SK-N-SH (cell line): ENCODE data around the gene DENND1C.

ENCODE experiments used
- CHD2 ChIP-seq: fragments of 150-350 bp; IDR thresholded peaks from 2 replicates; pipeline ENCODE4 v1.6.1; 2018; ENCODE audit warnings: low read length; ENCODE audit not compliant: partially characterized antibody
- CTCF ChIP-seq: fragments of 200-600 bp; sonication (generic); IDR thresholded peaks from 2 replicates; pipeline ENCODE4 v1.6.1; 2017; ENCODE audit warnings: antibody characterized with exemption, mild to moderate bottlenecking, moderate library complexity
- ELF1 ChIP-seq: IDR thresholded peaks from 2 replicates; pipeline ENCODE4 v1.4.0; 2012
- GATA2 ChIP-seq: sonication (generic); formaldehyde crosslinking; IDR thresholded peaks from 2 replicates; pipeline ENCODE4 v1.5.0; 2020; ENCODE audit warnings: mild to moderate bottlenecking, missing genetic modification reagents
- JUND ChIP-seq: IDR thresholded peaks from 2 replicates; pipeline ENCODE4 v1.4.0; 2012
- MAX ChIP-seq: IDR thresholded peaks from 2 replicates; pipeline ENCODE4 v1.4.0; 2012; ENCODE audit warnings: low read depth

DNA sequence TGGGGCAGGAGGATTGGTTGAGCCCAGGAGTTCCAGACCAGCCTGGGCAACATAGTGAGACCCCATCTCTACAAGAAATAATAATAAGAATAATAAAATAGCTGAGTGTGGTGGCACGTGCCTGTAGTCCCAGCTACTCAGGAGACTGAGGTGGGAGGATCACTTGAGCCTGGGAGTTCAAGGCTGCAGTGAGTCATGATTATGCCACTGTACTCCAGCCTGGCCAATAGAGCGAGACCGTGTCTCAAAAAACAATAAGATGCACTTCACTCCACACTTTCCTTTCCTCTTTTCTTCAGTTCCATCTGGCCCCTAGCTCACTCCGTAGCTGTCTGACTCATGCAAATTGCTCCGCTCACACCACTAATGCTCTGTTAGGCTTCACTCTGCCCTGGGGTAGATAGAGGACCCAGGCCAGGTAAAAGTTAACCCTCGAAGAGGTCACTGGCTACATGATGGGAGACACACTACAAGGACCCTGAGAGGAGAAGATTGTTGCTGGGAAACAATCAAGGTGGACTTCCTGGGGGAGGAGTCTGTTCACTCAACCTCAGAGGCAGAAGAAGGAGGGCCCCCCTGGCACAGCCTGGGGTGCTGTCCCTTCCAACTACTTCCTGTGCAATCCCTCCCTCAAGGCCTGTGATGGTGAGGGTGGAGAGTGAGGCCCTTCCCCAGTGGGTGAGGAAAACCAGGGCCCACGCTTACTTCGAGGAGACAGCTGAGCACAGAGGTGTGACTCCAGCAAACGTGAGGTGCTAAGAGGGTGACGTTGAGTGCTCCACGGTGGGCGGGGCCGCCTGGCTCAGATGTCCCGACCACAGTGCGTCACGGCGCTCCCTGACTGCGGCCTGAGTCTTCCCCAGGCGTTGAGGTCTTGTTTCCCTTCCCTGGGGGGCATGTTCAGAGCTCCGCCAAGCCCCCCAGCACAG lies 40.4 kb upstream of the DENND1C start:
- TF ChIP-seq CHD2 (no peak), JUND (no peak), CTCF (no peak), ELF1 (no peak), GATA2 (CRISPR knock-in tag) (no peak), MAX (no peak)
